Urothelium cell line (cell line): ENCODE measurements around the gene TRMT10B.

Experiments used
- DNase-seq: peaks from one replicate; pipeline ENCODE4 v3.0.0; 2011; ENCODE audit warnings: low spot score, mixed read lengths
- FAIRE-seq: peaks from 2 replicates; lab custom pipeline; 2011; peaks lifted over from hg19 to GRCh38; lab: Jason Lieb, UNC

Gene TRMT10B, protein sequence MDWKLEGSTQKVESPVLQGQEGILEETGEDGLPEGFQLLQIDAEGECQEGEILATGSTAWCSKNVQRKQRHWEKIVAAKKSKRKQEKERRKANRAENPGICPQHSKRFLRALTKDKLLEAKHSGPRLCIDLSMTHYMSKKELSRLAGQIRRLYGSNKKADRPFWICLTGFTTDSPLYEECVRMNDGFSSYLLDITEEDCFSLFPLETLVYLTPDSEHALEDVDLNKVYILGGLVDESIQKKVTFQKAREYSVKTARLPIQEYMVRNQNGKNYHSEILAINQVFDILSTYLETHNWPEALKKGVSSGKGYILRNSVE

DNA sequence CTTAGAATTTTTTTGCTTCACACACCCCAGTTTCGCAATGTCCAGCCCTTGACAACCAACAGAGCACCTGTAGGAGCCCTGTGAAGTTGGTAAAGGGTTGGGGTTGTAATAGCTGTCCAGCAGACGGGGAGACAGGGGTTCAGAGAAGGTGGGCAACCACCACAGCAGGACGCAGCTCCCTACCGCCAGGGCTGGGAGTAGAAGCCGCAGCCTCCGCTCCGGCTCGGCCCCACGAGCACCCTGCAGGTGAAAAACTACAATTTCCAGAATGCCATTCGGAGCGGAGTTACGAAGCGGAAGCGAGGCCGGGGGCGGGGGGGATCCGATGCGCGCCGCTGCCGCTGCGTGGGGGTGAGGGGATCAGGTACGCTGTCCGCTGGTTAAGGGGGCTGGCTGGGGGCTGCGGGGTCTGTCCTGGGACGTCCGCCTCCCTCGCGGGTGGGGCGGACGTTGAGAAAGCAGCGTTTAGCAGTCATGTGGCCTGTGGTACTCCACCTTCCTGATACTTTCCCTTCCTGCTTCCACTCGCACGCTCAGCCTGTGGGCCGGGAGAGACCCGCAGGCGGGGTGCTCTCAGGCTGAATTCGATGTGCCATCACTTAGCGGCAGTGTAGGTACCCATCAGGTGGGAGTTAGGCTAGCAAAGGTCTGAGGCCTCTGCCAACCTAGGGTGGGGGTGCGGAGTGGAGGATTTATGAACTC is at the start of gene TRMT10B:
TSS of gene TRMT10B (plus strand) at position 317 of the 702 bp plus-strand sequence. CDS start 8,127 bp downstream, outside the sequence.
- FAIRE-seq, result no peak
- peak; percentile 91 for DNase-seq

DNA sequence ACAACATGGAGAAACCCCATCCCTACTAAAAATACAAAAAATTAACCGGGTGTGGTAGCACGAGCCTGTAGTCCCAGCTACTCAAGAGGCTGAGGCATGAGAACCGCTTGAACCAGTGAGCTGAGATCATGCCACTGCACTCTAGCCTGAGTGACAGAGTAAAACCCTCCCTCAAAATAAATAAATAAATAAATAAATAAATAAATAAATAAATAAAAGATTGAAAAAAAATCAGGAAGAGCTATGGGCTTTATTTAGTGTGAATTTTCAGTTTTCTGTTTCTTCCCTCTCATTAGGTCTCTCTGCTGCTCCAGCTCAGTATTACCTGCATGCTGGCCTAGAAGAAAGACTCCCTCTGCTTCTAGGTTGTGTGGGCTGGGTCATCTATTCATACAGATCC is 47.8 kb upstream of the TRMT10B start:
- DNase-seq (no peak), FAIRE-seq (no peak)

DNA sequence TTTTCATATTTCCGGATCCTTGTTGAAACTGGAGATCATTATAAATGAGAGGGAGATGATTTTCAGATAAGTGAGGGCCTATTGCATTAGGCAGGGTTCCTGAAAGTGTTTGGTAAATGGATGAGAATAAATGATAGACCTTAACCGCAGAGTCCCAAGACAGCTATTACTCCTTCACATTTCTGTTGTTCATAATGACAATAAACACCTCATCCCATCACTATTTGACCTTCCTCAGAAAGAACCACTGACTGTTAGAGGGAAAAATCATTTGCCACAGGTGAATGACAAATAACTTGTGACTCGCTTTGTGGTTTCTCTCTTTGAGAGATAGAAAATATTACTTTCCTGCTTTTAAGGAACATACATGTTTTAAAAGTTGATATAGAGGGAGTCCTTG is 47.3 kb upstream of the TRMT10B start:
- FAIRE-seq (no peak), DNase-seq (no peak)

DNA sequence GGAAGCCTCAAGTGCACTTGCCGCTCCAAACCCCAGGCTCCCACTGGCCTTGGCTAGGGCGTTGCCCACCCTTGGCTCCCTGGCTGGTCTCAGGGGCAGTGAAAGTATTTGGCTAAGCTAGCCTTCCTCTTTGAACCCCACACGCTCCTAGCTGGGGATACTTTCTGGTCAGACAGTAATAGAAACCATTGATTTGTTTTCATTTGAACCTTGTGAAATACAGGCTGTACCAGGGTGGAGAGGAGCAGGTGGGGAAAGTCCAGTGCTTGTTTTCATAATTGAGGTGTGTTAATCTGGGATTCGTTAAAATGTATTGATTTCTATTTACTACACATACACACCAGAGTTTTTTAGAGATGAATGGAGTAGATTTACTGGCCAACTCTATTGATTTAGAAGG is 45.9 kb upstream of the TRMT10B start:
- DNase-seq (no peak), FAIRE-seq (no peak)

DNA sequence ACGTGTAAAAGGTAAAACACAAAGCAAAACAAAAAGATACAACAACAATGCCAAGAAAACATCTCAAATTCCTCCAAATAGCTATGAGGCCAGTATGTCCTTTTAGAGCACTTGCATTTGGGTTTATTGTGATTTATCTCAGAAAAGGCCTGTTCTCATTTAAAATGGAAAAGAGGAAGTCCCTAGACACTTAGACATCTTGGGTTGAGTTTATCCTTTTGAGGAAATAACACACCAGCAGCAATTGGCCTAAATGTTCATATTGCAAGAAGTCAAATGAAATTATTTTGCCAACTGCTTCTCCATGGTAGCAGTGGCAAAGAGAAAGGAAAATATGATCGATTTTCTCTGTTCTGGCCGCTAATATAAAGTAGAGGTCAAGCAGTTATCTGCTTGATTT is 43.6 kb upstream of the TRMT10B start:
- DNase-seq, result no peak
- no peak for FAIRE-seq

DNA sequence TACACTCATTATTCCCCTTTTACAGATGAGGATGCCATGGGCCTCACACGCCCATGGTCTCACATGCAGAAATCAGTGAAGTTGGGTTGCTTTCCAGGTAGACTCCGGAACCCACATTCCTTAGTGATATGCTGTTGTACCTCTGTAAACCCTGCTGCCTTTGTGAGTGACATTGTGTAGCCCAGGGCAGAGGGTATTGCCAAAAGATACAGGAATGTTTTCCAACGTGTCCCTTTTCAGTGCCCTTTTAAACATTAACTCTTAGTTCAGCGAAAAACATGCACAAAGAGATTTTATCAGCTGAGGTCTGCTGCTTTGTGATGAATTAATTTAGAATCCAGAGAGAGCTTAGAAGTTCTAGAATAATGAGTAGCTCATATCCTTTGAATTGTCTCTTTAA is 38.3 kb upstream of the TRMT10B start:
- FAIRE-seq (no peak), DNase-seq (no peak)

DNA sequence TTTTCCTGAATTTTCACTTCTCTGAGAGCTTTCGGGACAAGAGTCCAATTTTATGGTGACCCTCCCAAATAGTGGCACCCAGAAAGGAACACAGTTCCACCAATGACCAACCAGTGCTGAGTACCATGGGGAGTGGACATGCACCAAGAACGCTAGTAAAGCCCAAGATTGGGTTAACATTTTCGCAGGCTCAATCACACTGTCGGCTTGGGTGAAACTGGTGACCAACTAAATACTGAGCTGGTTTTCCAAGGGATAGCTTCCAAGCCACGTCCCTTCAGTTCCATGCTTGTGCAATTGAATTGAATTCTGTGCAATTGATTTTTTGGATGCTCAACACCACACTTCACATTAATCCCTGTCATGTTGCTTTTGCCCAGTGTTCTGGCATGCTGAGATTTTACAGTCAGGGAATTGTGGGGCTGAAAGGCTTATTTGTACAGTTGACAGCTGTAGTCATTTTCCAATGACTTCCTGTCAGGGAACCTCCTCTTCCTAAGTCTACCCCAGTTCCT is 37.6 kb upstream of the TRMT10B start:
- DNase-seq (no peak), FAIRE-seq (no peak)

DNA sequence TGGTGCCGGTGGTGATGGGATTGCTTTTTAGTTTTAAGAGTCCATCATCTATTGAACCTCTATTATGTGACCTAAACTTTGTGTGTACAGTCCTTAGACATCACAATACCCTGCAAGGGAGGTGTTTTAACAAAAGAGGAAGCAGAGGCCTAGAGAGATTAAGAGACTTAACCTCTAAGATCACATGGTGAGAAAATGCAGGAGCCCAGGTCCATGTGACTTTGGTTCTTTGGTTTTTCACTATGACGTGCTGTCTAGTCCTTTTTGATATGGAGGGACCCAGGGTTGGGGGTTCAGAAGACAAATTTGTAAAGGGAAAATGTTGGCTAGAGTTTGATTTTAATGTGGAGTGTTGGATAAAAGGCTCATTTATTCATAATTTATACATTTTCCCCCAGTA is 34.1 kb upstream of the TRMT10B start:
- no peak for FAIRE-seq
- DNase-seq, result no peak

DNA sequence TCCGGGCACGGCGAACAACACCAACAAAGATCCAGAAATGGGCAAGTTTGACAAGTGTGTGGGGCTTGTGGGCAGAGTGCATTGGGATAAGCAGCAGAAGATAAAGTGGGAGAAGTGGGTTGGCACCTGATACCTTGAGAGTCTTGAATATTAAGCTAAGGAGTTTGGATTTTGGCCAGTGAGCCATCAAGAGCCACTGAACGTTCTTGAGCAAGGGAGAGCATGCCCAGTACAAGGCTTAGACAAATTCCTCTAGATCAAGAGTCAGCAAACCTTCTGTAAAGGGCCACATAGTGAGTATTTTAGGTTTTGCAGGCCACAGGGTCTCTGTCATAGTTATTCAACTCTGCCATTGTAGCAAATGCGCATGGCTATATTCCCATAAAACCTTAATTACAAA is 26.6 kb upstream of the TRMT10B start:
- FAIRE-seq, result no peak

DNA sequence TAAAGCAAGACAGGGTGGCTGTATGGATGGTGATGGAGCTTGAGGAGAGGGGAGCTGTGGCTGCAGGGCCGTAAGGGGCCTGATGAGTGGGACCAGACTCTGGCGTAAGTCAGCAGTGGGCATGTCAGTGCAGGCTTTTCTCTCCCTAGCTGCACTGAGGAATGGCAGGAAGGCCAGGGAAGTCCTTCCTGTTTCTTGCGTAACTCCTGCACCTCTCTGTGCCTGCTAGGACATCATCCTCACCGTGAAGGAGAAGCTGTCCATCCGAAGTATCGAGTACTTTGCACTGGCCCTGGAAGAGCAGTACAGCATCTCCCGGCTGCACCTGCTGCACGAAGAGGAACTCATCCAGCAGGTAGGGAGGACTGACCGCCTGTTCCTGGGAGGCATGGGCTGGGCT is 24.1 kb upstream of the TRMT10B start:
- DNase-seq (no peak), FAIRE-seq (no peak)

More for the DNA sequence above, 26.6 kb upstream of the TRMT10B start:
- DNase-seq, result no peak

DNA sequence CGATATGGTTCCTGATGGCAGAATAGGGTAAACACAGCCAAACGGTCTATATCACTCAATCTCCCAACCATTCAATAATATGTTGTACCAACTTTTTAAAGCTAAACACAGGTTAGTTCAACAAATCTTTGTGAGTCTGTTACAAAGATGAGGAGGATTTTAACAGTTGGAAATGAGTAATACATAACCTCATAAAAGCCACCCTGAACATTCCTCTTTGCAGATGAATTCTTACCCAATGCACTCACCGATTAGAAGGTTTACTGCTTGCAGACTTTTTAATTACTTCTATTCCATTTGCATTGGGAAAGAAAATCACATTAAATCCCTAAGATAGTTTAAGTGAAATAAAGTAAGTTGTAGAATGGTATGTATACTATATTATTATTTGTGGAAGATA is 23.3 kb upstream of the TRMT10B start:
- no peak for DNase-seq
- FAIRE-seq, result no peak

DNA sequence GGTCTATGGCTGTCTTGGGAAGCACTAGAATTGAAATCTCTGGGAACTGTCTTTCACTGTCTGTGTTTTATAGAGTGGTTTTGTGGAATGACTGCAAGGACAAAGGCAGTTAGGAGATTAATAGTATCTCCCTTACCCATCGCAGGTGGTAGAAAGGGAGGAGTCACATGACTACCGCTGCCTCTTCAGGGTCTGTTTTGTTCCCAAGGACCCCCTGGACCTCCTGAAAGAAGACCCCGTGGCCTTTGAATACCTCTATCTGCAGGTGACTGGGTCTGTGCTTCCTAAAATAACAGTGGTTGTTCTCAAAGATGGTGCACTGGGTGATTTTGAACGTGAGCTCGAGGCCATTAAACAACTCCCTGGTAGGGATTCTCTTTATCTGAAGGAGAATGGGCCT is 22.8 kb upstream of the TRMT10B start:
- FAIRE-seq, result no peak
- DNase-seq, result no peak

DNA sequence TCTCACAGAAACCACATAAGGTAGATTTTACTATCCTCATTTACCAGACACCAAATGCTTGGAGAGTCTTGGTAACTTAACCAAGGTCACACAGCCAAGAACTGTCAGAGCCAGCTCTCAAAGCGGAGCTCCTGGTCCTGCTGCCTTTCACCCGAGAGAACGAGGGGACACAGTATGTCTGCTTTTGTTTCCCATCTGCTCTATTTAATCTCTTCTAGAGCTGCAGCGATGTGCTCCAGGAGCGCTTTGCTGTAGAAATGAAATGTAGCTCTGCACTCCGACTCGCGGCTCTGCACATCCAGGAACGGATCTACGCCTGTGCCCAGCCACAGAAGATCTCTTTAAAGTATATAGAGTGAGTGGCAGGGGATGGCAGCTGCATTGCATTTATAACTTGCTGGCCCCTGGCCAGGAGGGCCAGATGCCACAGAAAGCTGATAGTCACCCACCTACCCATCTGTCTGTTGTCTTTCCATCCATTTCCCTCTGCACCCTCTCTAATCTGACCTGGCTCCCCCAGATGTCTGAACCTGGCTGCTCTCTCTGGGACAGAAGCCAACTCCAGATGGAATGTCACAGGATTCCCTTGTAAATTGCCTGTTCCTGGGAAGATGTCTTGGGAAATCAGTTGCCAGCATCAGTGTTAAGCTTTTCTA is 21.4 kb upstream of the TRMT10B start:
- no peak for FAIRE-seq
- DNase-seq, result no peak

DNA sequence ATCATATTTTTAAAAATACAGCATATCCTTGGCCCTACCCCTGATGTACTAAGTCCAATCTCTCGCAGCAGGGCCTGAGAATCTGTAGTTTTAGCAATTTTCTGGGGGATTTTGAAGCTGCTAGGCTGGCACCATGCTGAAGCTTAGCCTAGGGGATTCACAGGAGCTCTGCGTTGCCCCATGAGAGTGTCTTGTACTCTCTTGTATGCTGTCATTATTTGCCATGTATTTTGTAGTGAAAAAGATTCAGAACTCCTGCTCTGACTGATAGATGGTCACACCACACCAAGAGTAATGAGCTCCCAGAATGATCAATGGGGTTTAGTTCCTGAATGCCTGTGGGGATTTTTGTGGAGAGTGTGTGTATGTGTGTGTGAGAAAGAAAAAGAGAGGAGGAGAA is 20.7 kb upstream of the TRMT10B start:
- FAIRE-seq (no peak), DNase-seq (no peak)

DNA sequence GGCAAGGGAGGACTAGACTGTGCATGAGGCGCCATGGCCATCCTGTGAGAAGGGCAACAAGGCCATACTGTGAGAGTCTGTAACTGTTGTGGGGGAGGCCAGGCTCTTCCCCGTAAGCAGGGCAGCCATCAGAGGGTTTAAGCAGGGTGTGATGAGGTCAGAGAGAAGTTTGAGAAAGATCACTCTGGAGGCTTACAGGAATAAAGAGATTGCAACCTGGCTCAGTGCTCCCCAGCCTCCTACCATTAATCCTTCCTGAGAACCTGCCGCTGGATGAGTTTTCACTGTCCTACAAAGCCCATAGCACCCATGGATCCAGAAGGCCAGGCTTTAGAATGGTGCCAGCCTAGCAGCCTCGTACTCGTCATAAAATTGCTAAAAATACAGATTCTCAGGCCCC is 14.4 kb upstream of the TRMT10B start:
- no peak for FAIRE-seq
- no peak for DNase-seq

DNA sequence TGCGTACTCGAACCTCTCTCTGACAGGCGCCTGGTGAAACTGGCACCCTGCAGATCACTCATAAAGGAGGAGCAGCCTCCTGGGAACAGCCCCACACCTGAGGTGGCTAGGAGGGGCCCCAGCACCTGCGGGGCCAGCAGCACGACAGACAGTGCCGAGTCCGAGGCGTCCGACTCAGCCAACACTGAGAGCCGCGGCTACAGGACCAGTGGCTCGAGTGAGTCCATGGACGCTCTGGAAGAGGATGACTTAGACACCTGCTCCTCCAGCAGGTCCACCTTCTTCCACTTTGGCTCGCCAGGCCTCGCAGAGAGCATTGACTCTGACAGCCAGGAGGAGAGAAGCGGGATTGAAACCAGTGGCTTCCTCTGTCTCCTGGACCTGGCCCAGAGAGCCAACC is 13.5 kb upstream of the TRMT10B start:
- no peak for FAIRE-seq
- DNase-seq, result no peak

DNA sequence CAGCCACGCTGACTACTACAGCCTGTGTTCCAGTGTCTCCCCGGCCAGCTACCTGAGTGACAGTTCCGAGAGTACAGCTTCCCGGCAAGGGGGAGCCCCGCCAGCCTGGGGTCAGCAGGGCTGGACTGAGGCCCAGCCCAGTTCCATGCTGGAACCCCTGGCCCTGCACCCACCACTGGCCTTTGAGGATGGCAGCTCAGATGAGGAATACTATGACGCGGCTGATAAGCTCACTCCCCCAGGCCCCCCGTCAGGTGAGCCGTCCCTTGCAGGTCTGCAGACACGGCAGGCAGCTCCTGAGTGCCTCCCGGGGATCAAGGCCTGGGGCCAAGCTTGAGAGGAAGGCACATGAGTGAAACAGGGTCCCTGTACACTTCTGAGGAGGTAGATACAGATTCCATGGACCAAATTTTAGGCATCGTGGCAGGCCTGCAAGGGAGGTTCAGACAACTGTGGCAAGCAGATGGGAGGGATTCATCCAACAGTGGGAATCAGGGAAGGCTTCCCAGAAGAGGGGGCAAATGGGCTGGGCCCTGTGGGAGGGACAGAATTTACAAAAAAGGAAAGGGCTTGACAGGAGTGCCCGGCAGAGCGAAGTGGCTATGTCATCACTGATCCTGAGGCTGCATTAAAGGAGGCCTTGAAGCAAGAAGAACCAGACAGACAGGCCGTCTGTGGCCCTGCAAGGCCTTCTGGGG is 12.8 kb upstream of the TRMT10B start:
- DNase-seq, result no peak
- peak; percentile 35 for FAIRE-seq

DNA sequence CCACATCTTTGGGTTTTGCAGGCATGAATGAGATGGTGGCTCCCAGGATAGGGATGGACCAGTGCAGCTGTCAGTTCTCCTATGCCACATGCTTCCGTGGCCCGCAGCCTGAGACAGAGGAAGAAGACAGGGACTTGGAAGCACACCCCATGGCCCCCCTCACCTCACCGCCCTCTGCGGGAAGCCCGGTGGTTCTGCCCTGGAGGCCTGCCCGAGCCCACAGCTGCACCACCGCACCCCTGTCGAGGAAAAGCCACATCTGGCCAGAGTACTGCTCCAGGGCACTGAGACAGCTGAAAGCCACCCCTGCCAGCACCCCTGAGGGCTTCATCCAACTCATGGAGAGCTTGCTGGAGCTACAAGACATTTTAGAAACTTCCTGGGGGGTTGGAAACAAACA is 7.6 kb upstream of the TRMT10B start:
- FAIRE-seq (no peak), DNase-seq (no peak)

DNA sequence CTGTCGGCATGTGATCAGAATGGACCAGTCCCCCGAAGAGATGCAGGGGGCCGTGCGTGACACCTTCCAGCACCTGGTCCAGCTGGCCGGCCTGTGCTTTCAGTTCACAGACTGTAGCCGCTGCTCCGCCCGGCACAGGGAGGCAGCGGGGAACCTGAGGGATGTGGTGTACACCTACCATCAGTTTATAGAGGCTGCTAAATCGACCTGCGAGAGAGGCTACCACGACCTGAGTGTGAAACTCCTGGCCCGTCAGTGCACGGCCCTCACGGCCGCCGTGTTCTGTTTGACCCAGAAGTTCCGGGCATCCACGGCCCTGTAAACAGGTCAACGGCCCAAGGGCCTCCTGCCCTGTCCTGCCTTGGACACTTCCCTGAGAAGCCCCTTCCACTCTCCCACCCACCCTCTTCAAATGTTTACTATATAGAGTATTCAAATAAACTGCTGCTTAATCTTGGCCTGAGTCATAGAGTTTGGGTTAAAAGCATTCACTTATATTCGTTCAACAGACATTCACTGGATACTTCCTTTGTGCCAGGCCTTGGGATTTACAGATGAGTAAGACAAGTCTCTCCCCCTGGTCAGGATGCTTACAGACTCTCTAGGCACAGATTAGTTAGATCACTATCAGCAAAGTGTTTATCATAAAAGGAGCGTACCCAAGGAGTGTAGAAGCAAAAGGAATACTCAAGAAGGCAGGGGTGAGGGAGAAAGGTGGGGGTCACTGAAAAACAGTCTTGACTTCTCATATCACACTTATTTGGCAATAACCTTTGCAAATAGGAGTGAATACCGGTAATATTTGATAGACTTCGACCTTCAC is 6.9 kb upstream of the TRMT10B start:
- FAIRE-seq, result no peak
- DNase-seq, result no peak

DNA sequence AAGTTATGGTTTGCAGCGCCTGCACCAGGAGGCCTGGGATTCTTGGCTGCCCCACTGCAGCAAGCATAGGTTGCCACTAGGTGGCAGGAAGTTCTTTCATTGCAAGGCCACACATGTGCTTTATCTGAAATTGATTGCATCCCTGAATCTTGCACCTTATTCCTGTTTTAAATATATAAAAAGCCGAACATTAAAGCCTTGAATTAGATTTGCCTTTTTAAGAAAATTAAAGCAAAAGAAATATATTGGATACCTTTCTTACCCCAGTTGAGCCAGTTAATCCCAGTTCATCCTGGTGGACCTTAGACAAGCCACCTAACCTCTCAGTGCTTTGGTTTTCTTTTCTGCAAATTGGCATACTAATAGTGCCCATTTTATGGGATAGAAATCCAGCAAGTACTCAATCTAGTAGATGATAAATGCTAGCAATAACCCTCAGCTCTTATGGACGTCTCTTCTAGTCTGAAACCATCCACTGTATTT is 6.3 kb upstream of the TRMT10B start:
- peak; percentile 83 for DNase-seq

More for the DNA sequence above, 6.3 kb upstream of the TRMT10B start:
- no peak for FAIRE-seq
